HepG2 (cell line): Measurements from ENCODE around the gene KIF5B. TPM values are rescaled to one million over a fixed set of nuclear protein-coding genes. Genes with fewer than 3 reads are reported as not detected.
A peak's percentile ranks its signal among the peaks of the same experiment; 100 is the strongest.

Experiments used
- ATF6 ChIP-seq: sonication (generic); formaldehyde crosslinking; conservative IDR thresholded peaks from 2 replicates; pipeline ENCODE4 v1.4.0; 2020; ENCODE audit warnings: missing genetic modification reagents
- BATF2 ChIP-seq: sonication (generic); formaldehyde crosslinking; IDR thresholded peaks from 2 replicates; pipeline ENCODE4 v1.8.0; 2022; ENCODE audit warnings: mild to moderate bottlenecking, missing genetic modification reagents, moderate library complexity
- CSRNP1 ChIP-seq: sonication (generic); formaldehyde crosslinking; IDR thresholded peaks from 2 replicates; pipeline ENCODE4 v1.8.1; 2023; ENCODE audit warnings: mild to moderate bottlenecking, missing genetic modification reagents
- FLYWCH1 ChIP-seq: sonication (generic); formaldehyde crosslinking; IDR thresholded peaks from 2 replicates; pipeline ENCODE4 v1.8.1; 2023; ENCODE audit warnings: mild to moderate bottlenecking, missing genetic modification reagents
- HMGA1 ChIP-seq: sonication (generic); formaldehyde crosslinking; conservative IDR thresholded peaks from 2 replicates; pipeline ENCODE4 v1.4.0; 2020; ENCODE audit warnings: missing genetic modification reagents
- KAT8 ChIP-seq: IDR thresholded peaks from 2 replicates; pipeline ENCODE4 v1.6.1; 2016; ENCODE audit warnings: missing genetic modification reagents, missing compliant biosample characterization
- RFX5 ChIP-seq: IDR thresholded peaks from 2 replicates; pipeline ENCODE4 v1.6.1; 2011; ENCODE audit warnings: low read depth, low read length, improper control_type of control experiment
- SNAPC4 ChIP-seq: sonication (generic); formaldehyde crosslinking; IDR thresholded peaks from 2 replicates; pipeline ENCODE4 v1.4.0; 2020; ENCODE audit warnings: mild to moderate bottlenecking, missing genetic modification reagents
- SNAPC5 ChIP-seq: sonication (generic); formaldehyde crosslinking; IDR thresholded peaks from 2 replicates; pipeline ENCODE4 v1.8.1; 2023; ENCODE audit warnings: mild to moderate bottlenecking, missing genetic modification reagents, borderline replicate concordance
- SP4 ChIP-seq: sonication (generic); formaldehyde crosslinking; IDR thresholded peaks from 2 replicates; pipeline ENCODE4 v1.8.1; 2023; ENCODE audit warnings: mild to moderate bottlenecking, missing genetic modification reagents
- TEAD3 ChIP-seq: optimal IDR thresholded peaks from 2 replicates; pipeline ENCODE3; 2016; ENCODE audit warnings: borderline replicate concordance
- YEATS4 ChIP-seq: sonication (generic); formaldehyde crosslinking; IDR thresholded peaks from 2 replicates; pipeline ENCODE4 v1.4.0; 2020; ENCODE audit warnings: missing genetic modification reagents, borderline replicate concordance
- ZNF562 ChIP-seq: sonication (generic); formaldehyde crosslinking; IDR thresholded peaks from 2 replicates; pipeline ENCODE4 v1.8.0; 2022; ENCODE audit warnings: missing genetic modification reagents, borderline replicate concordance
- ZNF800 ChIP-seq: sonication (generic); formaldehyde crosslinking; IDR thresholded peaks from 2 replicates; pipeline ENCODE4 v1.4.0; 2020; ENCODE audit warnings: missing genetic modification reagents
- ZXDC ChIP-seq: sonication (generic); formaldehyde crosslinking; IDR thresholded peaks from 2 replicates; pipeline ENCODE4 v1.5.0; 2020; ENCODE audit warnings: mild to moderate bottlenecking, missing genetic modification reagents
- polyA plus RNA-seq, 8 experiments: library from polyadenylated mRNA; depleted of rRNA in 3 of 8; stranded (reverse) in 7 of 8; unstranded in 1 of 8; fragments of >200 nt; fragmentation: Illumina TruSeq in 4 of 8; extraction: Trizol in 4 of 8; gene quantifications; 2 replicates each; pipeline versions ENCODE4 v1.2.1 to v1.2.3, GENCODE V29; 2011 to 2016; ENCODE audit warnings: low read depth in 4 of 8, missing spikeins in 1 of 8, mixed read lengths in 1 of 8; ENCODE audit not compliant: insufficient read depth in 1 of 8
- total RNA-seq, 5 experiments: library from RNA; depleted of rRNA; stranded (reverse); fragments of >200 nt; fragmentation: Illumina TruSeq; extraction: Trizol; gene quantifications; 2 replicates each; pipeline ENCODE4 v1.2.3, GENCODE V29; 2016; ENCODE audit warnings: low read depth in 1 of 5

KIF5B gene
- total and polyA plus RNA-seq, 2 of the 13 experiments (the other 11 are each of a cell fraction or from before 2014, with no cell fraction given), result 34.3 to 133 TPM

GRCh38 chr10:32059472-32059871 lies 3.2 kb upstream of the KIF5B start (continued):
- TF ChIP-seq SNAPC4 (CRISPR knock-in tag) (no peak), SP4 (CRISPR knock-in tag) (no peak), ZNF562 (CRISPR knock-in tag) (no peak), ZNF800 (CRISPR knock-in tag) (no peak), RFX5 (no peak), YEATS4 (CRISPR knock-in tag) (peak; percentile 58; the same call in 1 of the 2 replicates), ZXDC (CRISPR knock-in tag) (no peak), FLYWCH1 (CRISPR knock-in tag) (no peak), KAT8 (CRISPR knock-in tag) (no peak), ATF6 (no peak), HMGA1 (CRISPR knock-in tag) (no peak), SNAPC5 (no peak), TEAD3 (CRISPR knock-in tag) (no peak), BATF2 (CRISPR knock-in tag) (no peak), CSRNP1 (CRISPR knock-in tag) (no peak)
